DOHH2 (cell line): ENCODE data around the gene NAIP.
"Not testable (repeated sequence)": the region's sequence is repeated elsewhere in the genome, so short reads cannot be mapped to it uniquely, and the experiment has no call there.

Experiments used
- H3F3A ChIP-seq: fragments of 200-600 bp; sonication (generic), shearing (Covaris generic); 2 replicates; pipeline ENCODE4 v1.6.0; 2016; ENCODE audit warnings: antibody characterized with exemption, mild to moderate bottlenecking; ENCODE audit not compliant: control insufficient read depth, insufficient read depth
- H3K27ac ChIP-seq: fragments of 200-600 bp; sonication (generic); 2 replicates; pipeline ENCODE4 v1.5.1; 2014; ENCODE audit warnings: low read depth, mild to moderate bottlenecking, low read length, moderate library complexity
- H3K27me3 ChIP-seq: fragments of 200-600 bp; sonication (generic); 2 replicates; pipeline ENCODE4 v1.6.1; 2014; ENCODE audit warnings: mild to moderate bottlenecking, low read length, mixed read lengths; ENCODE audit not compliant: control insufficient read depth
- H3K36me3 ChIP-seq: fragments of 200-600 bp; sonication (generic); 2 replicates; pipeline ENCODE4 v1.6.1; 2014; ENCODE audit warnings: mild to moderate bottlenecking, low read length, moderate library complexity, mixed read lengths; ENCODE audit not compliant: control insufficient read depth
- H3K4me1 ChIP-seq: fragments of 200-600 bp; sonication (generic); 2 replicates; pipeline ENCODE4 v1.6.1; 2014; ENCODE audit warnings: mild to moderate bottlenecking, low read length, mixed read lengths; ENCODE audit not compliant: control insufficient read depth
- H3K4me2 ChIP-seq: fragments of 200-600 bp; sonication (generic); 2 replicates; pipeline ENCODE4 v1.6.0; 2014; ENCODE audit warnings: mild to moderate bottlenecking, low read length, moderate library complexity
- H3K4me3 ChIP-seq: fragments of 200-600 bp; sonication (generic); 2 replicates; pipeline ENCODE4 v1.5.1; 2014; ENCODE audit warnings: mild to moderate bottlenecking, low read length, mixed read lengths
- H3K79me2 ChIP-seq: fragments of 200-600 bp; sonication (generic); 2 replicates; pipeline ENCODE4 v1.6.1; 2014; ENCODE audit warnings: mild to moderate bottlenecking, low read length, mixed read lengths; ENCODE audit not compliant: control insufficient read depth
- H3K9me2 ChIP-seq: fragments of 200-600 bp; sonication (generic); replicated peaks from 2 replicates; pipeline ENCODE4 v1.6.1; 2014; ENCODE audit warnings: mild to moderate bottlenecking, low read length, mixed read lengths; ENCODE audit not compliant: control insufficient read depth
- H3K9me3 ChIP-seq: fragments of 200-600 bp; sonication (generic); 2 replicates; pipeline ENCODE4 v1.6.1; 2014; ENCODE audit warnings: antibody characterized with exemption, low read length, mixed read lengths; ENCODE audit not compliant: control insufficient read depth, insufficient read depth
- H4K20me1 ChIP-seq: fragments of 200-600 bp; sonication (generic); 2 replicates; pipeline ENCODE4 v1.6.0; 2014; ENCODE audit warnings: low read depth, mild to moderate bottlenecking, antibody characterized with exemption, low read length, moderate library complexity; ENCODE audit not compliant: control insufficient read depth, insufficient read depth

Gene NAIP

GRCh38 chr5:71025289-71025953 lies at the start of gene NAIP:
TSS of gene NAIP (minus strand) at chr5:71025339. CDS start at chr5:71012915, 12,424 bp downstream.
- H3K4me3 ChIP-seq = not testable (repeated sequence)

GRCh38 chr5:71067262-71067928 lies 42.3 kb upstream of the NAIP start, which contains the start of gene GTF2H2:
TSS of gene GTF2H2 (minus strand) at chr5:71067676. CDS start at chr5:71062763, 4,913 bp downstream.
- H4K20me1 ChIP-seq, H3K4me2 ChIP-seq, H3K36me3 ChIP-seq, H3K27me3 ChIP-seq, H3K9me2 ChIP-seq, H3K4me1 ChIP-seq, H3K79me2 ChIP-seq, H3K27ac ChIP-seq, H3K9me3 ChIP-seq, H3F3A ChIP-seq, H3K4me3 ChIP-seq: not testable (repeated sequence)

More at GRCh38 chr5:71025289-71025953, at the start of gene NAIP:
- H3K9me2 ChIP-seq, H3K4me2 ChIP-seq, H3K36me3 ChIP-seq, H3K79me2 ChIP-seq, H3K9me3 ChIP-seq, H3K27ac ChIP-seq, H3K4me1 ChIP-seq, H3F3A ChIP-seq, H3K27me3 ChIP-seq, H4K20me1 ChIP-seq: not testable (repeated sequence)

- H4K20me1 ChIP-seq, H3K4me1 ChIP-seq, H3K9me2 ChIP-seq, H3K4me2 ChIP-seq, H3K4me3 ChIP-seq, H3K79me2 ChIP-seq, H3K27ac ChIP-seq, H3F3A ChIP-seq, H3K27me3 ChIP-seq, H3K36me3 ChIP-seq, H3K9me3 ChIP-seq: not testable (repeated sequence)
Observed at GRCh38 chr5:71061322-71061721, 36.2 kb upstream of the NAIP start.

GRCh38 chr5:71059426-71059825 lies 34.3 kb upstream of the NAIP start:
- H3K4me2 ChIP-seq, H3K36me3 ChIP-seq, H3K4me1 ChIP-seq, H3F3A ChIP-seq, H3K79me2 ChIP-seq, H3K9me2 ChIP-seq, H3K9me3 ChIP-seq, H3K4me3 ChIP-seq, H3K27me3 ChIP-seq, H3K27ac ChIP-seq, H4K20me1 ChIP-seq: not testable (repeated sequence)

- H3K36me3 ChIP-seq, H3F3A ChIP-seq, H3K4me1 ChIP-seq, H3K4me3 ChIP-seq, H3K4me2 ChIP-seq, H3K79me2 ChIP-seq, H3K27ac ChIP-seq, H3K27me3 ChIP-seq, H3K9me3 ChIP-seq, H4K20me1 ChIP-seq, H3K9me2 ChIP-seq: not testable (repeated sequence)
Observed at GRCh38 chr5:71044808-71045207, 19.7 kb upstream of the NAIP start.

GRCh38 chr5:71044128-71044527 lies 19.0 kb upstream of the NAIP start:
- not testable (repeated sequence) for H3K9me3 ChIP-seq, H3K79me2 ChIP-seq, H3K4me2 ChIP-seq, H3K27me3 ChIP-seq, H3K27ac ChIP-seq, H3K4me3 ChIP-seq, H3K36me3 ChIP-seq, H3K9me2 ChIP-seq, H4K20me1 ChIP-seq, H3K4me1 ChIP-seq, H3F3A ChIP-seq

GRCh38 chr5:71031046-71031776 lies 6.1 kb upstream of the NAIP start:
- H3K9me2 ChIP-seq, H3K4me1 ChIP-seq, H3K27ac ChIP-seq, H3K79me2 ChIP-seq, H3K27me3 ChIP-seq, H4K20me1 ChIP-seq, H3K4me3 ChIP-seq, H3K36me3 ChIP-seq, H3K4me2 ChIP-seq, H3F3A ChIP-seq, H3K9me3 ChIP-seq: not testable (repeated sequence)

GRCh38 chr5:71020643-71021042 lies 4.5 kb downstream of the NAIP start:
- not testable (repeated sequence) for H3K27ac ChIP-seq, H3K27me3 ChIP-seq, H4K20me1 ChIP-seq, H3K4me3 ChIP-seq, H3F3A ChIP-seq, H3K9me3 ChIP-seq, H3K79me2 ChIP-seq, H3K4me2 ChIP-seq, H3K36me3 ChIP-seq, H3K4me1 ChIP-seq, H3K9me2 ChIP-seq
